Nephron progenitor cell (in vitro differentiated cells): Measurements from ENCODE around the gene EDN2.

Experiments used
- DNase-seq: peaks from one replicate; pipeline ENCODE4 v3.0.0; 2021
- H3K27ac Mint-ChIP-seq: 2 replicates; pipeline ENCODE4 v1.8.0; 2021; ENCODE audit warnings: mild to moderate bottlenecking, moderate library complexity, mixed read lengths
- H3K27me3 Mint-ChIP-seq: 2 replicates; pipeline ENCODE4 v1.8.0; 2021; ENCODE audit warnings: mild to moderate bottlenecking, low read depth, mixed read lengths; ENCODE audit not compliant: poor library complexity
- H3K36me3 Mint-ChIP-seq: 2 replicates; pipeline ENCODE4 v1.8.0; 2021; ENCODE audit warnings: low read depth, mixed read lengths
- H3K4me1 Mint-ChIP-seq: 2 replicates; pipeline ENCODE4 v1.8.0; 2021; ENCODE audit warnings: mixed read lengths
- H3K4me3 Mint-ChIP-seq: 2 replicates; pipeline ENCODE4 v1.8.0; 2021; ENCODE audit warnings: mild to moderate bottlenecking, moderate library complexity, mixed read lengths
- H3K9me3 Mint-ChIP-seq: 2 replicates; pipeline ENCODE4 v1.8.0; 2021; ENCODE audit warnings: mild to moderate bottlenecking, moderate library complexity, mixed read lengths
- CTCF ChIP-seq: fragments of 200-600 bp; sonication (generic); IDR thresholded peaks from 2 replicates; pipeline ENCODE4 v1.5.0; 2021; ENCODE audit warnings: antibody characterized with exemption

The EDN2 gene

GRCh38 chr1:41476807-41477361, 7.6 kb downstream of the EDN2 start:
- Mint-ChIP-seq H3K4me3 (no peak overlapping the region), H3K9me3 (no peaks in the 10 kb centered on the region), H3K4me1 (peaks cover 49% of the 10 kb centered on the region), H3K27ac (no peak overlapping the region), H3K27me3 (peaks cover 16% of the 10 kb centered on the region), H3K36me3 (no peaks in the 10 kb centered on the region)
- no peak for TF ChIP-seq CTCF
- DNase-seq: no peak

GRCh38 chr1:41475859-41476567, 8.5 kb downstream of the EDN2 start:
- Mint-ChIP-seq H3K4me1 (peaks cover 49% of the 10 kb centered on the region), H3K9me3 (no peaks in the 10 kb centered on the region), H3K36me3 (no peaks in the 10 kb centered on the region), H3K27me3 (peaks cover 16% of the 10 kb centered on the region), H3K4me3 (no peak overlapping the region), H3K27ac (no peak overlapping the region)
- no peak for TF ChIP-seq CTCF
- no peak for DNase-seq

GRCh38 chr1:41475346-41475745, 9.1 kb downstream of the EDN2 start:
- Mint-ChIP-seq H3K4me3 (no peak overlapping the region), H3K27ac (peak overlapping the region; percentile 92), H3K36me3 (no peaks in the 10 kb centered on the region), H3K27me3 (peaks cover 16% of the 10 kb centered on the region), H3K4me1 (peaks cover 54% of the 10 kb centered on the region), H3K9me3 (no peaks in the 10 kb centered on the region)
- DNase-seq: no peak
- no peak for TF ChIP-seq CTCF

GRCh38 chr1:41474490-41475271, 9.8 kb downstream of the EDN2 start:
- Mint-ChIP-seq H3K27ac (no peak overlapping the region), H3K9me3 (no peaks in the 10 kb centered on the region), H3K36me3 (no peaks in the 10 kb centered on the region), H3K4me3 (no peak overlapping the region), H3K4me1 (peaks cover 55% of the 10 kb centered on the region), H3K27me3 (peaks cover 16% of the 10 kb centered on the region)
- no peak for TF ChIP-seq CTCF
- no peak for DNase-seq

- no peak for TF ChIP-seq CTCF
- no peak for DNase-seq
- Mint-ChIP-seq H3K4me1 (peaks cover 56% of the 10 kb centered on the region), H3K27ac (no peak overlapping the region), H3K27me3 (peaks cover 10% of the 10 kb centered on the region), H3K4me3 (no peak overlapping the region), H3K36me3 (no peaks in the 10 kb centered on the region), H3K9me3 (no peaks in the 10 kb centered on the region)
These were observed 10.6 kb downstream of the EDN2 start for GRCh38 chr1:41473738-41474362.
